OCI-LY7 (cell line): Measurements from ENCODE around the gene CALHM6.

Experiments
- CTCF ChIP-seq: fragments of 200-600 bp; sonication (generic); conservative IDR thresholded peaks from 2 replicates; pipeline ENCODE4 v1.5.1; 2014; ENCODE audit warnings: mild to moderate bottlenecking, antibody characterized with exemption, low read length, moderate library complexity, mixed read lengths
- EZH2phosphoT487 ChIP-seq: fragments of 200-600 bp; sonication (generic); IDR thresholded peaks from 2 replicates; pipeline ENCODE4 v1.6.1; 2018; ENCODE audit warnings: low read depth, borderline replicate concordance, mild to moderate bottlenecking, mixed run types, antibody characterized with exemption, low read length, moderate library complexity, mixed read lengths

DNA sequence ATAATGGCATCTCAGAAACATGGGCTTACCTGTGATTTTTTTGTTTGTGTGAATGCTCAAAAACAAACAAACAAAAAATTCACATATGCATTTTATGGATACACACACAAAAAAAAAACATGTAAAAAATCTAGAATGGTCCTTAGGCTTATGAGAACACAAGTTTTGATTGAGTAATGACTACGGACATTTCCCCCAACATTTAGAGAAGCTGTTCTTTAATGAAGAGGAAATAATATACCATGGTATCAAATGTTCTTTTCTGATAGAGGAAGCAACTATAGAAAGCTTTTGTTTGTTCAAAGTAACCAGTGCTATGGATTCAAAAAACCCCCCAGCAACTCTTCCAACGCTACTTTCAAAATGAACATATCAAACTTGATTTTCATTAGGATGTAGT lies 8.6 kb upstream of the CALHM6 start:
- TF ChIP-seq CTCF, result no peak
- TF ChIP-seq EZH2phosphoT487, result no peak
